K562 (cell line): ENCODE measurements around the gene PSMC2. TPM values are rescaled to one million over a fixed set of nuclear protein-coding genes. Genes with fewer than 3 reads are reported as not detected.

Experiments used
- CBFA2T3 ChIP-seq: fragments of 450-650 bp; IDR thresholded peaks from 2 replicates; pipeline ENCODE4 v1.6.1; 2017
- CREB3 ChIP-seq: fragments of 450-650 bp; conservative IDR thresholded peaks from 2 replicates; pipeline ENCODE4 v1.6.1; 2016; ENCODE audit warnings: missing genetic modification characterization, low read depth, mild to moderate bottlenecking, missing compliant biosample characterization, moderate library complexity
- FOSL1 ChIP-seq: fragments of 200-800 bp; sonication (Bioruptor generic); conservative IDR thresholded peaks from 2 replicates; pipeline ENCODE4 v1.6.1; 2016; ENCODE audit warnings: missing genetic modification characterization, missing compliant biosample characterization
- FOXK1 ChIP-seq: sonication (generic); formaldehyde crosslinking; IDR thresholded peaks from 2 replicates; pipeline ENCODE4 v1.8.0; 2022; ENCODE audit warnings: missing genetic modification reagents, mild to moderate bottlenecking, borderline replicate concordance
- HBP1 ChIP-seq: fragments of 450-650 bp; formaldehyde crosslinking; IDR thresholded peaks from 2 replicates; pipeline ENCODE4 v1.4.0; 2022; ENCODE audit warnings: missing genetic modification characterization
- HDAC1 ChIP-seq, 2 experiments: fragments of 450-650 bp; IDR thresholded peaks; 2 replicates each; pipeline ENCODE4 v1.6.1; 2016 to 2017; ENCODE audit warnings: inconsistent platforms in 1 of 2, mild to moderate bottlenecking in 1 of 2, moderate library complexity in 1 of 2
- KHSRP ChIP-seq: fragments of 450-650 bp; IDR thresholded peaks from 2 replicates; pipeline ENCODE4 v1.6.1; 2017
- LARP7 ChIP-seq: fragments of 450-650 bp; IDR thresholded peaks from 2 replicates; pipeline ENCODE4 v1.6.1; 2016
- RBM25 ChIP-seq: fragments of 200-400 bp; formaldehyde crosslinking; IDR thresholded peaks from 2 replicates; pipeline ENCODE4 v1.6.1; 2018; ENCODE audit warnings: low read length, low read depth, moderate library complexity; ENCODE audit not compliant: severe bottlenecking
- SNIP1 ChIP-seq: fragments of 450-650 bp; IDR thresholded peaks from 2 replicates; pipeline ENCODE4 v1.7.1; 2017; ENCODE audit warnings: low read depth, mild to moderate bottlenecking
- TEAD4 ChIP-seq, 2 experiments: sonication (generic) in 1 of 2; formaldehyde crosslinking in 1 of 2; IDR thresholded peaks; 2 replicates each; pipeline versions ENCODE4 v1.6.1 to v1.8.0; 2012 to 2022; ENCODE audit warnings: borderline replicate concordance in 1 of 2, inconsistent platforms in 1 of 2, low read length in 1 of 2, mild to moderate bottlenecking in 1 of 2, missing genetic modification reagents in 1 of 2
- ZBTB11 ChIP-seq, 3 experiments: fragments of 200-800 bp in 1 of 3; fragments of 250-450 bp in 1 of 3; fragments of 450-650 bp in 1 of 3; sonication (Bioruptor Pico) in 1 of 3; sonication (Bioruptor generic) in 1 of 3; formaldehyde crosslinking in 1 of 3; IDR thresholded peaks; 2 replicates each; pipeline versions ENCODE4 v1.6.1 to v1.8.0; 2016 to 2022; ENCODE audit warnings: mild to moderate bottlenecking in 2 of 3, missing genetic modification characterization in 2 of 3, missing compliant biosample characterization in 1 of 3, moderate library complexity in 1 of 3
- ZNF140 ChIP-seq: fragments of 250-450 bp; sonication (Bioruptor Pico); IDR thresholded peaks from 2 replicates; pipeline ENCODE4 v1.8.0; 2021; ENCODE audit warnings: moderate library complexity, mild to moderate bottlenecking, inconsistent platforms
- ZNF384 ChIP-seq: IDR thresholded peaks from 2 replicates; pipeline ENCODE4 v1.6.1; 2012; ENCODE audit warnings: low read depth, low read length, improper control_type of control experiment
- ZNF592 ChIP-seq: fragments of 450-650 bp; IDR thresholded peaks from 2 replicates; pipeline ENCODE4 v1.6.1; 2017; ENCODE audit warnings: antibody characterized with exemption, mild to moderate bottlenecking
- polyA plus RNA-seq, 8 experiments: library from polyadenylated mRNA; depleted of rRNA in 4 of 8; stranded (reverse) in 5 of 8; unstranded in 3 of 8; fragments of >200 nt; fragmentation: Nextera tagmentation in 2 of 8; fragmentation: Illumina TruSeq in 1 of 8; extraction: Ambion mirVana in 2 of 8; extraction: Trizol in 1 of 8; gene quantifications; 2 replicates each; pipeline versions ENCODE4 v1.2.1 to v1.2.3, GENCODE V29; 2011 to 2014; ENCODE audit warnings: inconsistent platforms in 1 of 8, missing spikeins in 1 of 8
- total RNA-seq, 7 experiments: library from RNA; depleted of rRNA in 6 of 7; stranded (reverse); fragments of >200 nt in 6 of 7; fragmentation: Illumina TruSeq in 2 of 7; extraction: Trizol in 2 of 7; gene quantifications; 2 replicates each; pipeline versions ENCODE4 v1.2.1 to v1.2.3, GENCODE V29; 2011 to 2021; ENCODE audit warnings: low replicate concordance in 1 of 7

Gene PSMC2
- total and polyA plus RNA-seq, 9 of the 15 experiments (the other 6 are each of a cell fraction or from before 2014, with no cell fraction given), result 316 to 1,105 (median 511) TPM

GRCh38 chr7:103413407-103413806, 66.0 kb downstream of the PSMC2 start (continued):
- no peak for TF ChIP-seq ZBTB11 (CRISPR knock-in tag; IDR thresholded peaks at IDR 0.05)
- TF ChIP-seq CBFA2T3, result peak; percentile 63
- no peak for TF ChIP-seq ZNF592
- TF ChIP-seq KHSRP, result no peak
- TF ChIP-seq LARP7, result no peak
- TF ChIP-seq CREB3 (tag), result no peak
- TF ChIP-seq ZNF384, result no peak
- TF ChIP-seq HDAC1 (IDR thresholded peaks at IDR 0.05), result no peak
- TF ChIP-seq SNIP1, result no peak
- TF ChIP-seq HBP1, result no peak
- TF ChIP-seq RBM25, result no peak
- TF ChIP-seq FOSL1 (tag), result no peak
- no peak for TF ChIP-seq FOXK1 (CRISPR knock-in tag)
- no peak for TF ChIP-seq ZNF140 (CRISPR knock-in tag)
- peak; percentile 26; the same call in 1 of the 2 replicates for TF ChIP-seq TEAD4 (IDR thresholded peaks at IDR 0.05; ENCODE audit: low read length)
- TF ChIP-seq TEAD4 (CRISPR knock-in tag; IDR thresholded peaks at IDR 0.05; ENCODE audit: borderline replicate concordance), result no peak
- TF ChIP-seq, all 486 proteins: peak for 9
